ENCODE measurements around the gene MAP3K6. TPM values are rescaled to one million over a fixed set of nuclear protein-coding genes. Genes with fewer than 3 reads are reported as not detected.

The MAP3K6 gene
- total and polyA plus RNA-seq, 9 donors: 10.0 to 13.6 (median 12.4) TPM

DNA sequence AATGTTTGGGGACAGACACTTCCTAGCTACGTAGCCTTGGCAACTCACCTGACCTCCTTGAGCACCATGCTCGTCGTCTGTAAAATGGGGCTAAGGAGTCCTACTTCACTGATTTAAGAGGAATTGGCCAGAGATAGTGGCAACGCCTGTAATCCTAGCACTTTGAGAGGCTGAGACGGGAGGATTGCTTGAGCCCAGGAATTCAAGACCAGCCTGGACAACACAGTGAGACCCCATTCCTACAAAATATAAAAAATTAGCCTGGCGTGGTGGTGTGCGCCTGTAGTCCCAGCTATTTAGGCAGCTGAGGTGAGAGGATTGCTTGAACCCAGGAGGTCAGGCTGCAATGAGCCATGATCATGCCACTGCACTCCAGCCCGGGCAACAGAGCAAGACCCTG lies 20.4 kb downstream of the MAP3K6 start:
- Histone ChIP-seq H3K27me3 (ENCODE audit: control insufficient read depth, insufficient read depth, low read length) (peaks cover 33% of the 10 kb centered on the region), H3K27ac (ENCODE audit: low read length) (no peak overlapping the region), H3K36me3 (ENCODE audit: control insufficient read depth, insufficient read depth, low read length) (no peaks in the 10 kb centered on the region), H3K4me3 (ENCODE audit: low read length) (no peak overlapping the region), H3K4me1 (ENCODE audit: control insufficient read depth, insufficient read depth, low read length) (peaks cover 26% of the 10 kb centered on the region), H3K9me3 (replicated peaks; ENCODE audit: control insufficient read depth, low read depth, low read length) (no peaks in the 10 kb centered on the region)
- WGBS (ENCODE audit: insufficient coverage): 86% methylated on average over 3 of the region's 8 CpGs
- no peak for DNase-seq

DNA sequence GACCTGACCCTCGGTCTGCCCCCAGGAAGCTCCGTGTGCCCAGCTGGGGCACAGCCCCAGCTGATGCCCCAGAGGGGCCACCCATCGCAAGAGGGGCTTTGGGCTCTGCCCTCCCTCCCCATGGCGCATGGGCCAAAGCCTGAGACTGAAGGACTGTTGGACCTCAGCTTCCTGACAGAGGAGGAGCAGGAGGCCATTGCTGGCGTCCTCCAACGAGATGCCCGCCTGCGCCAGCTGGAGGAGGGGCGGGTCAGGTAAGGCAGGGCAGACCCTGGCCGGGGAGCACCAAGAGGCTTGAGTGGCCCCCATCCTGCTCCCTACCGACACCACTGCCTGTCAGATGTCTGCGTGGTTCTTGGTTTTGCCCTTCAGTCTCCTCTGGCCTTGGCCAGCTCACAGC lies 21.5 kb downstream of the MAP3K6 start:
- DNase-seq: no peak
- Histone ChIP-seq H3K4me3 (ENCODE audit: low read length) (no peak overlapping the region), H3K27me3 (ENCODE audit: control insufficient read depth, insufficient read depth, low read length) (peaks cover 22% of the 10 kb centered on the region), H3K27ac (ENCODE audit: low read length) (no peak overlapping the region), H3K4me1 (ENCODE audit: control insufficient read depth, insufficient read depth, low read length) (peaks cover 15% of the 10 kb centered on the region), H3K9me3 (replicated peaks; ENCODE audit: control insufficient read depth, low read depth, low read length) (no peaks in the 10 kb centered on the region), H3K36me3 (ENCODE audit: control insufficient read depth, insufficient read depth, low read length) (no peaks in the 10 kb centered on the region)
- WGBS (ENCODE audit: insufficient coverage): 89% methylated on average over 12 of the region's 12 CpGs

DNA sequence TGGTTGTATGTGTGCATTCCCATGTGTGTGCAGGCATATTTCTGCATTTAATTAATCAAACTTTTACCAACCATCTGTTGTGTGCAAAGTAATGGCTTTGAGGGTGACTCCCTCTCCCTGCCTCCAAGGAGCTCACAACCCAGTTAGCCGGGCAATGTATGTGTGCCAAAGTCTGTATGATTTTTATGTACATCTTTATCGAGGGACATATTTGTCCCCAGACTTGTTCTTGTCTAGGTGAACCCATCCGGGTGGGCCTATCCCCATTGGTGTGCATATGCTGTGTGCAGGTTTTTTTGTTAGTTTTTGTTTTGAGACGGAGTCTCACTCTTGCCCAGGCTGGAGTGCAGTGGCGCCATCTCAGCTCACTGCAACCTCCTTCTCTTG lies 23.1 kb downstream of the MAP3K6 start:
- Histone ChIP-seq H3K9me3 (replicated peaks; ENCODE audit: control insufficient read depth, low read depth, low read length) (no peaks in the 10 kb centered on the region), H3K27me3 (ENCODE audit: control insufficient read depth, insufficient read depth, low read length) (peaks cover 7% of the 10 kb centered on the region), H3K36me3 (ENCODE audit: control insufficient read depth, insufficient read depth, low read length) (no peaks in the 10 kb centered on the region), H3K27ac (ENCODE audit: low read length) (no peak overlapping the region), H3K4me3 (ENCODE audit: low read length) (no peak overlapping the region), H3K4me1 (ENCODE audit: control insufficient read depth, insufficient read depth, low read length) (peaks cover 6% of the 10 kb centered on the region)
- WGBS (ENCODE audit: insufficient coverage): no CpG with 5 or more reads among the region's 5 CpGs
- no peak for DNase-seq

DNA sequence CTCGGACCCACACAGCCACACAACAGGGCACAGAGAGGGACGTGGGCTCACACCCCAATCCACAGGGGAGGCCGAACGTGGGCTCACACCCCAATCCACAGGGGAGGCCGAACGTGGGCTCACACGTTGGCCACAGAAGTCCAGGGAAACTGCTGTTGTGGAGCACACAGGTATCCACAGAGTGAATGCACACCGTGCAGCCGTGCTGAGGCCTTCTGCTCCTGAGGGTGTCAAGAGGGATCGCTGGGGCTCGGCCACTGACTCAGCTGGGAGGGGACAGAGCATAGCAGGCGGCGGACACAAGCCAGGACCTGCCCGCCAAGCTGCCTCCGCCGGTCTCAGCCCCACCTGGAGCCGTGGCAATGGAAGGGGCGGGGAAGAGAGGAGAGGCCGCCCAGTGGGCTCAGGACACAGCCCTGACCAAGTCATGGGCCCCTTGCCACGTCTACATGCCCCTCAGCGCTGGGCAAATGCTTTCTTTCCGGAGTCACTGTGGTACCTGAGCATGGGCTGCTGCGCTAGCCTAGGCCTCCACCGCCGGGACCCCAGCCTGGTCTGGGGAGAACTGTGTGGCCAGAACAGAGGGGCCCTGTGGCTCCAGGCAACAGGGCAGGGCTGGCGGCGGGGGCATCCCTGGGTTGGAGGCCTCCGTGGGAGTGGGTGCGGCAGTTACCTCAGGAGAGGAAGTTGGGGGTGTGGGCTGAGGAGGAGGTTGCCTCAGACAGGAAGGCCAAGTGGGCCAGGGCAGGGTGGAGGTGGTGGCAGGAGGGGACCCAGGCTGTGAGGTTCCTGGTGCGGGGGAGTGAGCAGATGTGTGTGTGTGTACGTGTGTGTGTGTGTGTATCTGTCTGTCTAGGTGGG lies 23.8 kb downstream of the MAP3K6 start:
- H3K36me3 ChIP-seq (ENCODE audit: control insufficient read depth, insufficient read depth, low read length): no peaks in the 10 kb centered on the region
- WGBS (ENCODE audit: insufficient coverage): 46% methylated on average over 26 of the region's 31 CpGs
- H3K4me3 ChIP-seq (ENCODE audit: low read length): no peak overlapping the region
- no peaks in the 10 kb centered on the region for H3K9me3 ChIP-seq (replicated peaks; ENCODE audit: control insufficient read depth, low read depth, low read length)
- no peak overlapping the region for H3K27ac ChIP-seq (ENCODE audit: low read length)
- no peak for DNase-seq
- peaks cover 5% of the 10 kb centered on the region for H3K27me3 ChIP-seq (ENCODE audit: control insufficient read depth, insufficient read depth, low read length)
- peaks cover 6% of the 10 kb centered on the region for H3K4me1 ChIP-seq (ENCODE audit: control insufficient read depth, insufficient read depth, low read length)

DNA sequence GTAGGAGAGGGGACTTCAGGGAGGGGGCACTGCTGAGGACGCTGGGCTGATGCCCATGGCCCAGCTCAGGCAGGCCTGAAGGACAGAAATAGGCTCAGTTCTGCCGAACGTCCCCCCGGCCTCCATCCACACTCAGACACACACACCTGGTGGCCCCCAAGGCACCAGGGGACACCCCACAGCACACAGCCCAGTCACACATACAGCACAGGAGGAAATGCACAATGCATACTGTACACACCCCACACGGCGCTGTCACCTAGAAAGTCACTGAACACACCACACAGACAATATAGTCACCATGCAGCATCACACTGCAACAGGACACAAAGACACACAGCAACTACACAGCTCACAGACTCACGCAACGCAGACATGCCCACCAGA lies 24.4 kb downstream of the MAP3K6 start:
- Histone ChIP-seq H3K36me3 (ENCODE audit: control insufficient read depth, insufficient read depth, low read length) (no peaks in the 10 kb centered on the region), H3K4me3 (ENCODE audit: low read length) (no peak overlapping the region), H3K4me1 (ENCODE audit: control insufficient read depth, insufficient read depth, low read length) (peaks cover 6% of the 10 kb centered on the region), H3K27ac (ENCODE audit: low read length) (no peak overlapping the region), H3K9me3 (replicated peaks; ENCODE audit: control insufficient read depth, low read depth, low read length) (no peaks in the 10 kb centered on the region), H3K27me3 (ENCODE audit: control insufficient read depth, insufficient read depth, low read length) (peaks cover 3% of the 10 kb centered on the region)
- 62% methylated on average over 8 of the region's 8 CpGs for WGBS (ENCODE audit: insufficient coverage)
- no peak for DNase-seq

DNA sequence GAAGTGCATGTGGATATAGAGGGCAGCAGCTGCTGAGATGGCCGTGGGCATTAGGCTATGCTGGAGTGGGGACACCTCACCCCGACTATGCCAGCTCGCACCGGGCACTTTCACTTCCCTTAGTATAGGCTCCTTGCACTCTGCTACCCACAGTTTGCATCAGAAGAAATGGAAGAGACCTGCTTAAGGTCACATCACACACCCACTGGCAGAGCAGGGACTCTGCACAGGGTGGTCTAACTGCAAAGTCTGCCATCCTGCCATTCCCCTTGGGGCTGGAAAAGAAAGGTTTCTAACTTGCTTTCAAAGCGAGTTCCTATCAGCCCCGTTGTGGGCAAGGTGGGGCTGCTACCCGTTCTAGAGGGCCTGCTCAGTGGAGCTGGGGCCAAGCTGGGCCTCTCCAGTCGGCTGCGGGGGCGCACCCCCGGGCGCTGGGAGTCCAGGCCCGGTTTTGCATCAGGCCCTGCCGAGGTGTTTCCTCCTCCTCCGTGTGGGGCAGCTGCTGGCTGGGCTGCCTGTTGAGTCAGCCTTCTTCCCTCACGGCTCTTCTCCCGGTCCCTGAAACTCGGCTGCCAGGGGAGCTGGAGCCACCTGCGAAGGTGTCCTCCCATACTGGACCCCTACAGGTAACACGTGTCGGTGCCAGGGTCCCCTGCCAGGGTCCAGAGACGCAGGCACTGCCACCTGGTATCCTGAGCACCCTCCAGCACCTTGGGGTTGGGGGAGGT lies 25.1 kb downstream of the MAP3K6 start, which contains the start of gene SYTL1:
SYTL1 (plus strand) TSS at position 498 of the 728 bp plus-strand sequence. CDS start 3,313 bp downstream, outside the sequence.
- H3K27ac ChIP-seq (ENCODE audit: low read length): no peak within 1 kb of the TSS
- no peak within 1 kb of the TSS for H3K4me3 ChIP-seq (ENCODE audit: low read length)
- no peak for DNase-seq
- 11% methylated on average over 10 of the region's 22 CpGs for WGBS (ENCODE audit: insufficient coverage)
- peaks cover 6% of the 10 kb centered on the region for H3K4me1 ChIP-seq (ENCODE audit: control insufficient read depth, insufficient read depth, low read length)
- H3K9me3 ChIP-seq (replicated peaks; ENCODE audit: control insufficient read depth, low read depth, low read length): no peaks in the 10 kb centered on the region
- H3K36me3 ChIP-seq (ENCODE audit: control insufficient read depth, insufficient read depth, low read length): peaks cover 5% of the 10 kb centered on the region
- H3K27me3 ChIP-seq (ENCODE audit: control insufficient read depth, insufficient read depth, low read length): peaks cover 3% of the 10 kb centered on the region

DNA sequence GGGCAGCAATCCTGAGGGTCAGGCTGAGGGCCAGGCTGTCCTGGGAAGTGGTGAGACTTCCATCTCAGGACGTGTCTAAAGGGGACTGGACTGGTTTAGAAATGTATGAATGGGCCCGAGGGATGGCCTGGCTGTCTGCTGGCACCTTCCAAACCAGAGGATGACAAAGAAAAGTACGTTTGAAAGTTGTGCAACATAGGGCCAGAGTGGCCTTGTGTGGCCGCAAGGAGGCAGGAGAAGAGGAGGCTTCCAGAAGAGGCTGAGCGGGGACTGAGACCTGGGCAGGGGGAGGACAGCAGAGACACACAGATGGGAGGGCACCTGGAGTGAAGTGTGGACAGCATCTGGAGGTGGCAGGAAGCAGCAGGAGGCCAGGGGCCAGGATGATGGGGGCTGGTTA lies 27.5 kb downstream of the MAP3K6 start:
- Histone ChIP-seq H3K4me1 (ENCODE audit: control insufficient read depth, insufficient read depth, low read length) (peaks cover 6% of the 10 kb centered on the region), H3K27ac (ENCODE audit: low read length) (no peak overlapping the region), H3K9me3 (replicated peaks; ENCODE audit: control insufficient read depth, low read depth, low read length) (no peaks in the 10 kb centered on the region), H3K4me3 (ENCODE audit: low read length) (no peak overlapping the region), H3K27me3 (ENCODE audit: control insufficient read depth, insufficient read depth, low read length) (no peaks in the 10 kb centered on the region), H3K36me3 (ENCODE audit: control insufficient read depth, insufficient read depth, low read length) (peaks cover 29% of the 10 kb centered on the region)
- WGBS (ENCODE audit: insufficient coverage): 42% methylated on average over 5 of the region's 5 CpGs
- DNase-seq: no peak

DNA sequence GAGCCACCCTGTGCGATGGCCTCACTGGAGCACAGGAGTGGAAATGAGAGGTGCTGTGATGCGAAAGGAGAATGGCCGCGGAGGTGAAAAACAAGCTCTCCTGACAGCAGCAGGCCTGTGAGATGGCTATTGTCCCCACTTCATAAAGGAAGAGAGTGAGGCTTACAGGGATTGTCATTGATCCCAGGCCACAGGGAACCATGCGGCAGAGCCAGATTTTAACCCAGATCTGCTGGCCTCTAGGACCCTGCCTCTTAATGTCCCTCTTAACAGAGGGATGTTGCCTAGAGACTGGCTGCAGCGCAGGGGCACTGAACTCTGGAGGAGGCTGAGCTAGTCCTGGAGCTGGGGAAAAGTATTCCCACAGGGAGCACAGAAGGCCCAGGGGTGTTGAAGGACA lies 28.0 kb downstream of the MAP3K6 start:
- DNase-seq: no peak
- Histone ChIP-seq H3K27ac (ENCODE audit: low read length) (no peak overlapping the region), H3K4me3 (ENCODE audit: low read length) (no peak overlapping the region), H3K36me3 (ENCODE audit: control insufficient read depth, insufficient read depth, low read length) (peaks cover 34% of the 10 kb centered on the region), H3K27me3 (ENCODE audit: control insufficient read depth, insufficient read depth, low read length) (no peaks in the 10 kb centered on the region), H3K4me1 (ENCODE audit: control insufficient read depth, insufficient read depth, low read length) (peaks cover 6% of the 10 kb centered on the region), H3K9me3 (replicated peaks; ENCODE audit: control insufficient read depth, low read depth, low read length) (no peaks in the 10 kb centered on the region)
- 89% methylated on average over 3 of the region's 6 CpGs for WGBS (ENCODE audit: insufficient coverage)

DNA sequence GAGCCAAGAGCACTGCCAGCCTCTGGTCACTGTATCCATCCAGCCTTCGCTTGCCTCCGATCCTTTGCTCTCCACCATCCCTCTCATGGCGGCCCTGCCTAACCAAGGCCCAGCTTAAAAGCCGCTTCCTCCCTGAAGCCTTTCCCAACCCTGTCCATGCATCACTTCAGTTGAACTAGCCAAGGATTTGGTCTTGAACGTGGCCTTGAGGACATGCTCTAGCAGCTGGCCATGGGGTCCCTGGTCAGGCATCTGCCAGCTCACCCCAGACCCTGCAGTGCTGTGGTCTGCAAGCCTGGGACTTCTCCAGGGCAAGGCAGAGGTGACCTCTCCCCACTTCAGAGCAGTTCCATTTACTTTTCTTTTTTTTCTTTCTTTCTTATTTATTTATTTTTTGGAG lies 30.0 kb downstream of the MAP3K6 start:
- DNase-seq: no peak
- no peaks in the 10 kb centered on the region for H3K9me3 ChIP-seq (replicated peaks; ENCODE audit: control insufficient read depth, low read depth, low read length)
- H3K4me3 ChIP-seq (ENCODE audit: low read length): no peak overlapping the region
- no peak overlapping the region for H3K27ac ChIP-seq (ENCODE audit: low read length)
- H3K36me3 ChIP-seq (ENCODE audit: control insufficient read depth, insufficient read depth, low read length): peaks cover 53% of the 10 kb centered on the region
- peaks cover 3% of the 10 kb centered on the region for H3K4me1 ChIP-seq (ENCODE audit: control insufficient read depth, insufficient read depth, low read length)
- H3K27me3 ChIP-seq (ENCODE audit: control insufficient read depth, insufficient read depth, low read length): no peaks in the 10 kb centered on the region
- WGBS (ENCODE audit: insufficient coverage): 96% methylated on average over 5 of the region's 5 CpGs

All from muscle of leg (tissue), 11 donors.